T-helper 17 cell (primary cell): ENCODE data around the gene OR2AE1. TPM values are rescaled to one million over a fixed set of nuclear protein-coding genes. Genes with fewer than 3 reads are reported as not detected.
A peak's percentile ranks its signal among the peaks of the same experiment; 100 is the strongest.

Source experiments
- ATAC-seq: fragments of 150-1000 bp; cut with Tn5 transposase; 2 replicates; pipeline ENCODE4 v1.10.0; 2021; ENCODE audit warnings: mild to moderate bottlenecking, moderate library complexity
- DNase-seq, 3 donors: peaks; one replicate each; pipeline versions ENCODE4 v3.0.0 to v3.0.0-alpha.2; 2020 to 2021
- H3K9me3 ChIP-seq: one replicate; pipeline ENCODE4 v1.7.0; 2013; ENCODE audit warnings: low read length, mild to moderate bottlenecking; ENCODE audit not compliant: control insufficient read depth, poor library complexity, severe bottlenecking
- H3K27ac Mint-ChIP-seq: one replicate; pipeline ENCODE4 v1.8.0; 2022; ENCODE audit warnings: mild to moderate bottlenecking, moderate library complexity, mixed read lengths
- H3K27me3 Mint-ChIP-seq: one replicate; pipeline ENCODE4 v1.8.0; 2022; ENCODE audit warnings: mixed read lengths
- H3K36me3 Mint-ChIP-seq: one replicate; pipeline ENCODE4 v1.8.0; 2022; ENCODE audit warnings: low read depth, mixed read lengths
- H3K4me1 Mint-ChIP-seq: one replicate; pipeline ENCODE4 v1.8.0; 2022; ENCODE audit warnings: mild to moderate bottlenecking, mixed read lengths
- H3K4me3 Mint-ChIP-seq: one replicate; pipeline ENCODE4 v1.8.0; 2022; ENCODE audit warnings: mild to moderate bottlenecking, moderate library complexity, mixed read lengths
- total RNA-seq, 4 donors: library from RNA in 2 of 4; stranded (reverse) in 2 of 4; gene quantifications; one replicate each; pipeline ENCODE4 v1.2.3 and lab custom pipeline; 2022 to 2026

Gene OR2AE1
- total RNA-seq, 2 donors from 2014 or later = not detected

DNA sequence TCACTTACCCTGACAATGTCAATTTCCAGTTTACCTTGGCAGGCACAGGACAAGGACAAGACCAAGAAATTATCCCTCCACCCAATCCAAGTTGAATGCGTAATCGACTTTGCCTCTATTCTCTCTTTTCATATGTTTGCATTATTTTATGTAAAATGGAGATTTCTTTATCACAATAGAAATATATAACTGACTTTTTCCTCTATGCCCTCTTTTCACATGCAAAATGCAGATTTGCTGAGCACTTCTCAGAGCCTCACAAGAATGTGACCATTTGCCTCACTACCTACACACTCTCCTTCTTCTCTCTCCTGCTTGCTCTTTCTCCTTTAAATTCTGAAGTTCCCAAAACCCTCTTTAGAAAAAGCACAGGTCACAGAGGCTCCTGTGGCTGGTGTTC is 33.9 kb downstream of the OR2AE1 start:
- Mint-ChIP-seq H3K27ac (no peak overlapping the region), H3K36me3 (no peaks in the 10 kb centered on the region), H3K27me3 (peaks cover 51% of the 10 kb centered on the region), H3K4me1 (peaks cover under 1% of the 10 kb centered on the region), H3K4me3 (no peak overlapping the region)
- no peaks in the 10 kb centered on the region for H3K9me3 ChIP-seq
- ATAC-seq = no peak
- DNase-seq = no peak

DNA sequence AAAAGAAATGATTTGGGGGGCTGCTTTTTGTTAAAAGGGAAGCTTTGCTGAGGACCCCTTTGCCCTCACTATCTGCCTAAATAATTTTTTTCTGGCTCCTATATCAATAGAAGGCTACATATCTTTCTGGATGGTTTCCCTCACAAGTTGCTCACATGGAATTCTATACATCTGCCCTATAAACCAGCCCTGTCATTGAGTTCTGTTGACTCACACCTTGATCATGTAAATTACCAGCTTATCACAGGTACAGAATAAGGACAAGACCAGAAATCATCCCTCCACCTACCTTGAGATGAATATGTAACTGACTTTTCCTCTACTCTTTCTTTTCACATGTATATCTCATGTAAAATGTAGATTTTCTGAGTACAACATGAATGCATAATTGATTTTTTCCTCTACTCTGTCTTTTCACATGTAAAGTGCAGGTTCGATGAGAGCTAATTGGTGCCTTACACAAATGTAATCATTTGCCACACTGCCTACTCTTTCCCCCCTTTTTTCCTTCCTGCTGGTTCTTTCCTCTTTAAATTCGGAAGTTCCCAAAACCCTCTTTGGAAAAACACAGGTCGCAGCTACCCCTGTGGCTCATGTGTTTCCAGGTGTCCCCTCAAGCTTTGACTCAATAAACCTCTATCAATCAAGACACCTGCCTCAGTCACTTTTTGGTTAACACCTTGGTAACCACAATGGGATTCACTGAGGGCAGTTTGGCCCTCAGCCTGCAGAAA is 36.5 kb downstream of the OR2AE1 start:
- no peaks in the 10 kb centered on the region for H3K36me3 Mint-ChIP-seq
- peaks cover 32% of the 10 kb centered on the region for H3K27me3 Mint-ChIP-seq
- no peak overlapping the region for H3K27ac Mint-ChIP-seq
- no peak for DNase-seq
- no peak overlapping the region for H3K4me3 Mint-ChIP-seq
- peaks cover 4% of the 10 kb centered on the region for H3K4me1 Mint-ChIP-seq
- H3K9me3 ChIP-seq = no peaks in the 10 kb centered on the region
- no peak for ATAC-seq

DNA sequence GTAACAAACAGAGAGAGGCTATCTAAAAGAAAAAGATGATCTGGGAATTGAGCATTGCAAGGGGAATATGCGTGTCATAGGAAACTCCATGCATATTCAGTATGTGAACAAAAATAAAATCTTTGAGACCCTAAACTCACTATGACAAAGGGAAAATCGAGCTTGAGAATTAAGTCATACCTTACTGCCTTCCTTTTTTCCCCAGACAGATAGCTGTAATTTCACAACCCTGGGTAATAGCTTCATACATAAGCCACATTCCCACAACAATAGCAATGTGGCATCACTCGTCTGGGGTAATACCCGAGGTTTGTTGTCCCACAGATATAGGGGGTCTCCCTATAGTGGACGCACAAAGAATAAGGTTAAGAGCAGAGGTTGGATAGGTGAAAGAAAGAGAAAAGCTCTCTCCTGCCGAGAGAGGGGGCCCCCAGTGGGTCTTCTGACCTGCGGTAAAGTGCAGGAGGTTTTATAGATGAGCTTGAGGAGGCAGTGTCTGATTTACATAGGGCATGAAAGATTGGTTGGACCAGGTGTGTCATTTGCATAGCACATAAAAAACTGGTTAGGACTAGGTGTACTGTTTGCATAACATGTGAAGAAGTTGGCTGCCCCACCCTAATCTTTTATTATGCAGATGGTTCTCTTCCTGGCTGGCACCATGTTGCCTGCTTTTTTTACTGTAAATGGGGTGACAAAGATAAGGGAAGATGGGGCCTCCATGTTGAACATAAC is 37.4 kb downstream of the OR2AE1 start:
- Mint-ChIP-seq H3K36me3 (no peaks in the 10 kb centered on the region), H3K27ac (peak overlapping the region; percentile 19), H3K27me3 (peaks cover 37% of the 10 kb centered on the region), H3K4me3 (no peak overlapping the region), H3K4me1 (peaks cover 4% of the 10 kb centered on the region)
- DNase-seq (no peak), ATAC-seq (no peak)
- H3K9me3 ChIP-seq = no peaks in the 10 kb centered on the region

DNA sequence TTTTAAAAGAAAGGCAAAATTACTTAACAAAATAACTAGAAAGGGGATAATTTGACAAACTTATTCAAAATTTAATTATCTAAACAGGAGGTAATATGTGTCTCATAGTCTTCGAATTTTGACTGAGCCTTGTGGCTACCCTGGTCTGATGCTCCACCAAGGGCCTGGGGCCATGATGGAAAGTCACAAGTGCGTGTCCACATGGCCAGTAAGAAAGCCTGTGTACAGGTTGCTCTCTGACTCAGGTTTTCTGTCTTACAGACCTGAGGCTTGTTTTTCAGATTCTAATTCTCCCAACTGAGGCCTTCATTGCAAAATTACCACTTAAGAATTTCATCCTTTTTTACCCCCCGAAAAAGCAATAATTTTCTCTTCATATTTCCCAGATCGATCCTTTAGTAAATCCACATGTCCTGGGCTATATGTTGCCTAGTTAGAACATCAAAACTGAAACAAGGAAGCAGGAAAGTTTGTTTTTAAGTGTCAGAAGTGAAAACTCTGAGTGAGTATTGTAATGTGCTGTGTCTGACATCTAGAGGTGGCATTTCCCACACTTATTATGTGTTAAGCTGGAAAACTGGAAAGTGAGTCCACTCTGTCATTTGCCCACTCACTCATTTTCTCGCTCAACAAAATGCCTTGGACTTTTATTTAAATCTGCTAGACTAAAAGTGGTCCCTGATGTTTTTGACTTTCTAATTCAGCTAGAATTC is 39.0 kb downstream of the OR2AE1 start:
- Mint-ChIP-seq H3K36me3 (peaks cover 2% of the 10 kb centered on the region), H3K4me1 (peaks cover 4% of the 10 kb centered on the region), H3K27me3 (peaks cover 50% of the 10 kb centered on the region), H3K4me3 (no peak overlapping the region), H3K27ac (no peak overlapping the region)
- H3K9me3 ChIP-seq = no peaks in the 10 kb centered on the region
- DNase-seq = no peak
- no peak for ATAC-seq

DNA sequence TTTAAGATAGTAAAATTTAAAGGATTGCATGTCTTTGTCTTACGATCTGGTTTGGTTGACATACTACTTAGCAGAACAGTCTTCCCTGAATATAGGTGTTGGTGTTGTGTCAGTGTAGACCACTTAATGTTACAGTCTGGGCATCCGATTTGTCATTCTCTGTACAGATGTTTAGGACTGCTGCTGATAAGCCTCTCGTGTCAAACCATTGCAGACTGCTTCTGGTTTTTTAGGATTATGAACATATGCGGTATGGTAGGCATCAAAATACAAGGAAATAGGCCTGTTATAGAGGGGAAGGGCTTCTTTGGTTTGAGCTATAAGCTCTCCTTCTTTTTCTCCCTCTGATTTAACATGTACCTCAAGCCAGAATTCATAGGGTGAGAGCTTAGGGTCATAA is 41.6 kb downstream of the OR2AE1 start:
- Mint-ChIP-seq H3K27ac (no peak overlapping the region), H3K4me1 (peaks cover 4% of the 10 kb centered on the region), H3K4me3 (no peak overlapping the region), H3K36me3 (peaks cover 2% of the 10 kb centered on the region), H3K27me3 (peaks cover 40% of the 10 kb centered on the region)
- ATAC-seq = no peak
- DNase-seq = no peak
- no peaks in the 10 kb centered on the region for H3K9me3 ChIP-seq

DNA sequence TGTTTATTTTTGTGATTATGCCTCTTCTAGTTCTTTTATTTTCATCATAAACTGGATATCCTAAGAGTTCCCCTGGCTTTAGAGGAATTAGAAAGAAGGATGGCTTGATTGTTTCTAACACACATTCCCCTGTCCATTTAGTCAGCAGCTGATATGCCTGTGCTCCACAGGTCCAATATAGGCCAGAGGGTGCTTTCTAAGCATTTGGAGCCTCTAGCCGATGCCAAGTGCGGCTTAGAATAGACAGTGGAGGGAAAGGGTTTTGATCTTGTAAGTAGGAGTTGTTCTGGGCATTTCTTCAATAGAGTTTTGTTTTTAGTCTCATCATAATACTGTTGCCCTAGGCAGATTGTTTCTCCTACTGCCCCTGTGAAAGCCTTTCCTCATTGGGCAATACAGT is 42.5 kb downstream of the OR2AE1 start:
- no peaks in the 10 kb centered on the region for H3K9me3 ChIP-seq
- peaks cover 4% of the 10 kb centered on the region for H3K4me1 Mint-ChIP-seq
- no peak for DNase-seq
- H3K36me3 Mint-ChIP-seq = peaks cover 2% of the 10 kb centered on the region
- no peak overlapping the region for H3K4me3 Mint-ChIP-seq
- peaks cover 41% of the 10 kb centered on the region for H3K27me3 Mint-ChIP-seq
- H3K27ac Mint-ChIP-seq = no peak overlapping the region
- no peak for ATAC-seq

DNA sequence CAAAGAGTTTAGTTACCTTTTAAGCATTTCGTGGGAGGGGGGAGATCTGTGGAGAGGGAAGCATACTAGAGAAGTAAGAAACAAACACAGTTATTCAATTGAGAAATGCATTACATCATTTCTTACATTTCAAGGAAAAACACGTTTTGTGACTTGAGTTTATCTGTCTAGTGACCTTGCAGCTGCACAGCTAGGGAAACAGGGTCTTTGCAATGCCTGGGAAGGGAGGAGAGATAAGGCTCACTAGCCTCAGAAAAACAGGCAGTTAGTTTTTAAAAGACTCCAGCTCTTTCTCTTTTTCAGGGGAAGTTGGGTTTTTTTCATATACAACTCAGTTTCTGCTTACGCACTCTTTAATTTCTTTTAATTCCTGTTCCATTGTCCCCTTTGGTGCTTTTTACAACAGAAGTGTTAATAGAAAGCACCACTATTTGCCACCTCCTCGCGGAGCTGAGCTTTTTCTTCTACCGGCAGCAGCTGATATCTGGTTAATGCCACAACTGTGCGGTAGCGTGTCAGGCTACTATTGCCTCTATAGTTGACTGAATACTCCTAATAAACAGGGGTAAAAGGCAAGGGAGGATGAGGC is 43.5 kb downstream of the OR2AE1 start:
- H3K4me3 Mint-ChIP-seq = no peak overlapping the region
- ATAC-seq (no peak), DNase-seq (no peak)
- peaks cover 2% of the 10 kb centered on the region for H3K36me3 Mint-ChIP-seq
- no peaks in the 10 kb centered on the region for H3K9me3 ChIP-seq
- no peak overlapping the region for H3K27ac Mint-ChIP-seq
- peaks cover 47% of the 10 kb centered on the region for H3K27me3 Mint-ChIP-seq
- H3K4me1 Mint-ChIP-seq = peaks cover 4% of the 10 kb centered on the region

DNA sequence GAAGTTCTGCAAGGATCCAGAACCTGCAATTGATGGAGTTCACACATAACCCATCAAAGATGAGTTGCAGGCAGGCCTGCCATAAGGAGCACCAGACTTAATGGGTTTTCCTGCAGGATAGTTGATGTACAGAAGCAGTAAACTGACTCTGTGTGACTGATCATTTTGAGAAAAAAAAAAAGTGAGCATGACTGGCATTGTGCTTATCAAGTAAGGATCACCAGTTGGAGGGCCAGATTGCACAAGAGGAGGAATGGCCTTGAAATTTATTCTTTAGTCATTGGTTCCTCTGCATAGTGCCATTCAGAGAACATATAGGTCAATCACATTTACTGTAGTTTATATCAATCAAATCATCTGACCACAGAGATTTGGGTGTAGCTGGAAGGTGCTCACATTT is 45.2 kb downstream of the OR2AE1 start:
- no peak for ATAC-seq
- no peak overlapping the region for H3K27ac Mint-ChIP-seq
- H3K36me3 Mint-ChIP-seq = peaks cover 2% of the 10 kb centered on the region

DNA sequence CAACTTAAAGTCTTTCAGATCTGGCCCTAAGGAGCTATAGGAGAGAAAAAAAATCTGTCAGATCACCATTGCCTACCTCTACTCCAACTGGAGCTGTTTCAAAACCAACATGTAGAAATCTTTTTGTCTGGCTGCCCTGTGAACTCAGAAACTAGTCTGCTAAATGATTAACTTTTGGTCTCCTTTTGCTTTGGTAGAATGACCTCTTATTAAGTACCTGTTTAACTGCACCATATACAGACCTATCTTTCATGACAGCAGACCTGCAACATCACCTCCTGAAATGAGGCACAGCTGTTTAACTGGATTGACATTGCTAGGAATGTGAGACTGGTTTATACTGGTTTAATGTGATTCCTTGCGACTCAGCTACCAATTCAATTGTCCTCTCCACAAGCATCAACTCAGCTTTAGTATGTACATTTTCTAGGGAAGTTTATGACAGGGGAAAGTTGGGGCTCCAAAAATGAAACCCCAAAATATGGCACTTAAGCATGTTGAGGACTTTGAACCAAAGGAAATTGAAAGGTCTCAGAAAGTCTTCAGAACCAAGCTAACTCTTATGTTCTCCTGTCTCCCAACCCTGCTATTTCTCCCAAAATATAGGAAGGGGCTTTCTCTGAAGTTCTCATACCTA is 47.2 kb downstream of the OR2AE1 start:
- H3K36me3 Mint-ChIP-seq = peaks cover 2% of the 10 kb centered on the region
- H3K9me3 ChIP-seq = no peaks in the 10 kb centered on the region
- ATAC-seq (no peak), DNase-seq (no peak)
- no peaks in the 10 kb centered on the region for H3K4me1 Mint-ChIP-seq
- peaks cover 53% of the 10 kb centered on the region for H3K27me3 Mint-ChIP-seq
- no peak overlapping the region for H3K27ac Mint-ChIP-seq
- H3K4me3 Mint-ChIP-seq = no peak overlapping the region

More for the DNA sequence above, 45.2 kb downstream of the OR2AE1 start:
- H3K4me3 Mint-ChIP-seq = no peak overlapping the region
- H3K4me1 Mint-ChIP-seq = no peaks in the 10 kb centered on the region
- no peak for DNase-seq
- H3K27me3 Mint-ChIP-seq = peaks cover 46% of the 10 kb centered on the region
- no peaks in the 10 kb centered on the region for H3K9me3 ChIP-seq

DNA sequence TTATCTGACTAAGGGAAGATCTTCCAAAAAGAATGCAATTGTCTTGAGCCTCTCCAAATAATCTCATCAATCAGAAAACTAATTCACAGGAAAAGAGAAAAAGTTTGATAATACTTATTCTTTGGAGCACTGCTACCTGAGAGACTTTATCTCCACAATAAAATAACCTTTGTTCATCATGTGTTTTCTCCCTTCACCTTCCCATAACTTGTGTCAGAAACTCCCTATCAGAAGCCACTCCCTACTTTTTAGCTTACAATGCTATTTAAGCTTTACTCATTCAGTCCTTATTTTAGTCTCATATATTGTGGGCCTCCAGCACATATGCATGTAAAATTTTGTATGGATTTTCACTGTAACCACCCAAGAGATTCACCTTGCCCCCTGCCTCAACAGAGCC is 48.0 kb downstream of the OR2AE1 start:
- H3K27me3 Mint-ChIP-seq = peaks cover 54% of the 10 kb centered on the region
- H3K4me1 Mint-ChIP-seq = no peaks in the 10 kb centered on the region
- no peak overlapping the region for H3K27ac Mint-ChIP-seq
- DNase-seq (no peak), ATAC-seq (no peak)
- H3K9me3 ChIP-seq = no peaks in the 10 kb centered on the region
- H3K36me3 Mint-ChIP-seq = no peaks in the 10 kb centered on the region
- no peak overlapping the region for H3K4me3 Mint-ChIP-seq

DNA sequence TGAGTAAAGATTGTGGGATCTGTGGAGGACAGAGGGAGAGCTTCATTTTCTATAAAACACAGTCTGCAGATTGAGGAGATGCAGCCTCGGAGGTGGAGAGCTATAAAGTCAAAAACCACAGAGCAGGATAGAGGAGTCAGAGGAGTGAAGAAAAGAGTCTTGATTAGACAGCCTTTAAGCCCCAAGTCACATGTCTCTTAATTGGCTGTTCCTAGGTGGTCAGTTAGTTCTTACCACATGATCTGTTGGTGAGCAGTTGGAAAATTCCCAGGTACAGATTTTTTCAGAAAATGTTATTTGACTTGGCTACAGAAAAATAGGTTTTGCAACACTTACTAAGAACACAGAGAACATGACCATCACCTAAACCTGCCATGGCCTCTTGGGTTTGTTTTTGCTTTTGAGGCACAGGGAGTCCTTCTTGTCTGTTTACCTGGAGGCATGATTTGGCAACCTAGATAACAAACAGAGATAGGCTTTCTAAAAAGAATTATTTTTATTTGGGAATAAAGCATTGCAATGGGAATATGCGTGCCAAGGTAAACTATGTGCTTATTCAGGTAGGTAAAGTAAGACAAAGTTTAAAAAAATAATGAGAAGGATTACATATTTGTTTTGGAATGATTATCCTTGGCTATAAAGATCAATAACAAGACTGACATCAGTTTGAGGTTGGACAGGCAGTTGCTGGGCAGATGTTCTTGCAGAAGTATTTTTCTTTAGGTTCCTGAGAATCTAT is 49.6 kb downstream of the OR2AE1 start:
- DNase-seq (no peak), ATAC-seq (no peak)
- Mint-ChIP-seq H3K4me1 (no peaks in the 10 kb centered on the region), H3K27me3 (peaks cover 50% of the 10 kb centered on the region), H3K36me3 (no peaks in the 10 kb centered on the region), H3K27ac (no peak overlapping the region), H3K4me3 (no peak overlapping the region)
- no peaks in the 10 kb centered on the region for H3K9me3 ChIP-seq
